ENCODE data around the gene PLTP. TPM values are rescaled to one million over a fixed set of nuclear protein-coding genes. Genes with fewer than 3 reads are reported as not detected.

Gene PLTP
- total RNA-seq, 4 donors from 2014 or later: 31.2 to 221 (median 113) TPM

DNA sequence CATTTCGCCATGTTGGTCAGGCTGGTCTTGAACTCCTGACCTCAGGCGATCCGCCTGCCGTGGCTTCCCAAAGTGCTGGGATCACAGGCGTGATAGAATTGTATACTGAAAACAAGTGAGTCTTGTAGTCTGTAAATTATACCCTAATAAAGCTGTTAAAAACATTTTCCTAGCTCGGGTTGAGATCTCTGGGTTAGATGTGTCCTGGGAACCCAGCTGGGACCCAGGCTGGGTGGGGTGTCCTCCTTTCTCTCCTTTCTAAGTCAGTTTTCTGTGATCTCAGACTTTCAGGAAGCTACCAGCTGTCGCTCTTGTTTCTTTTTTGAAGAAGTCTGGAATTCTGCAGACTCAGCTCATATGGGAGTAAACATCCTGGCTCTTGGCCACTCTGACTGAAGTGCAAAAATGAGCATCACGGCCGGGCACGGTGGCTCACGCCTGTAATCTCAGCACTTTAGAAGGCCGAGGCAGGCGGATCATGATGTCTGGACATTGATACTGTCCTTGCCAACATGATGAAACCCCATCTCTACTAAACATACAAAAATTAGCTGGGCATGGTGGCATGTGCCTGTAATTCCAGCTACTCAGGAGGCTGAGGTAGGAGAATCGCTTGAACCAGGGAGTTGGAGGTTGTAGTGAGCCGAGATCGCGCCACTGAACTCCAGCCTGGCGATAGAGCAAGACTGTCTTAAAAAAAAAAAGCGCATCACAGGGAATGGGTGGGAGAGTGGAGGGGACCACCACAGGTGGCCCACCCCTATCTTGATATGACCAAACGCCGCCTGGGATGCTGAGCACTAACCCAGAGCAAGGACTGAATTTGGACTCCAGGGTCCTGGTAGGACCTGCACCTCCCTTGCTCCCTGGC, 12.7 kb upstream of the PLTP start:
- TF ChIP-seq POLR2A (IDR thresholded peaks at IDR 0.05): no peak
- TF ChIP-seq, protein P1, sequence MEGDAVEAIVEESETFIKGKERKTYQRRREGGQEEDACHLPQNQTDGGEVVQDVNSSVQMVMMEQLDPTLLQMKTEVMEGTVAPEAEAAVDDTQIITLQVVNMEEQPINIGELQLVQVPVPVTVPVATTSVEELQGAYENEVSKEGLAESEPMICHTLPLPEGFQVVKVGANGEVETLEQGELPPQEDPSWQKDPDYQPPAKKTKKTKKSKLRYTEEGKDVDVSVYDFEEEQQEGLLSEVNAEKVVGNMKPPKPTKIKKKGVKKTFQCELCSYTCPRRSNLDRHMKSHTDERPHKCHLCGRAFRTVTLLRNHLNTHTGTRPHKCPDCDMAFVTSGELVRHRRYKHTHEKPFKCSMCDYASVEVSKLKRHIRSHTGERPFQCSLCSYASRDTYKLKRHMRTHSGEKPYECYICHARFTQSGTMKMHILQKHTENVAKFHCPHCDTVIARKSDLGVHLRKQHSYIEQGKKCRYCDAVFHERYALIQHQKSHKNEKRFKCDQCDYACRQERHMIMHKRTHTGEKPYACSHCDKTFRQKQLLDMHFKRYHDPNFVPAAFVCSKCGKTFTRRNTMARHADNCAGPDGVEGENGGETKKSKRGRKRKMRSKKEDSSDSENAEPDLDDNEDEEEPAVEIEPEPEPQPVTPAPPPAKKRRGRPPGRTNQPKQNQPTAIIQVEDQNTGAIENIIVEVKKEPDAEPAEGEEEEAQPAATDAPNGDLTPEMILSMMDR (IDR thresholded peaks at IDR 0.05): no peak
- H3K9me3 ChIP-seq: no peaks in the 10 kb centered on the region
- no peaks in the 10 kb centered on the region for H3K27me3 ChIP-seq
- peaks cover 0 to 10% of the 10 kb centered on the region in 2 donors for H3K4me1 ChIP-seq
- H3K36me3 ChIP-seq: no peaks in the 10 kb centered on the region
- H3K27ac ChIP-seq: peak overlapping the region; percentile 78 to 94
- DNase-seq: peak; percentile 62 to 77
- H3K4me3 ChIP-seq: peak overlapping the region in 1 of 2 donors; percentile 4
- intact Hi-C loops (cut with DNase I; ENCODE audit: low total_unique reads): no loop called here

DNA sequence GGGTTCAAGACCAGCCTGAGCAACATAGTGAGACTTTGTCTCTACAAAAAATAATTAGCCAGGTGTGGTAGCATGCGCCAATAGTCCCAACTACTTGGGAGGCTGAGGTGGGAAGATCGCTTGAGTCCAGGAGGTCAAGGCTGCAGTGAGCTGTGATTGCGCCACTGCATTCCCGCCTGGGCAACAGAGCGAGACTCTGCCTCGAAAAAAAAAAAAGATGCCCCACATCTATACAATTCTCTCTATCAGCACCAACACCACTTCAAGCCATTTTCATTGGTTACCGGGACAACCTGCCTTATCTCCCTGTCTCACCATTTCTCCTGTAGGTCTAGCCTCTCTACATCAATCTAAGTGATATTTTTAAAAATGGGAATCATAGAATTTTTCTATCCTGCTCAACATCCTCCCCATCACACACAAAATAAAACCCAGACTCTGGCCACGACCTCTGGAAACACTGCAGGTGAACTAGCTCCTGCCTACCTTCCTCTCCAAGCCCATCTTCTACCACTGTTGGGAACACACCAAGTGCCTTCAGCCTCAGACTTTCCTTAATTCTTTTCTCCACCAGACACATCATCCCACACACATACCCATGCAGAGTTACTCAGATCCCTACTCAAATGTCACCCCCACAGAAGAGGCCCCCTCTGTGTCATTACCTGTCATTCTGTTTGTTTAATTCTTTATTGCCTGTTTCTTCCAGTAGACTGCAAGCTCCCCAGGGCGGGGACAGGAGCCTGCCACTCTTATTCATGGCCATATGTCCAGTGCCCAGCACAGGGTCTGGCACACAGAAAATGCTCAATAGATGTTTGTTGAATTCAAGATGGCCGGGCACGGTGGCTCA, 9.6 kb upstream of the PLTP start:
- no peak for DNase-seq
- no peak for TF ChIP-seq POLR2A (IDR thresholded peaks at IDR 0.05)
- TF ChIP-seq, protein P1 (IDR thresholded peaks at IDR 0.05): no peak
- Histone ChIP-seq H3K9me3 (no peaks in the 10 kb centered on the region), H3K4me1 (peaks cover 0 to 17% of the 10 kb centered on the region in 2 donors), H3K36me3 (no peaks in the 10 kb centered on the region), H3K27me3 (no peaks in the 10 kb centered on the region), H3K27ac (peak overlapping the region; percentile 76 to 82), H3K4me3 (no peak overlapping the region)
- intact Hi-C loops (cut with DNase I; ENCODE audit: low total_unique reads): no loop called here

DNA sequence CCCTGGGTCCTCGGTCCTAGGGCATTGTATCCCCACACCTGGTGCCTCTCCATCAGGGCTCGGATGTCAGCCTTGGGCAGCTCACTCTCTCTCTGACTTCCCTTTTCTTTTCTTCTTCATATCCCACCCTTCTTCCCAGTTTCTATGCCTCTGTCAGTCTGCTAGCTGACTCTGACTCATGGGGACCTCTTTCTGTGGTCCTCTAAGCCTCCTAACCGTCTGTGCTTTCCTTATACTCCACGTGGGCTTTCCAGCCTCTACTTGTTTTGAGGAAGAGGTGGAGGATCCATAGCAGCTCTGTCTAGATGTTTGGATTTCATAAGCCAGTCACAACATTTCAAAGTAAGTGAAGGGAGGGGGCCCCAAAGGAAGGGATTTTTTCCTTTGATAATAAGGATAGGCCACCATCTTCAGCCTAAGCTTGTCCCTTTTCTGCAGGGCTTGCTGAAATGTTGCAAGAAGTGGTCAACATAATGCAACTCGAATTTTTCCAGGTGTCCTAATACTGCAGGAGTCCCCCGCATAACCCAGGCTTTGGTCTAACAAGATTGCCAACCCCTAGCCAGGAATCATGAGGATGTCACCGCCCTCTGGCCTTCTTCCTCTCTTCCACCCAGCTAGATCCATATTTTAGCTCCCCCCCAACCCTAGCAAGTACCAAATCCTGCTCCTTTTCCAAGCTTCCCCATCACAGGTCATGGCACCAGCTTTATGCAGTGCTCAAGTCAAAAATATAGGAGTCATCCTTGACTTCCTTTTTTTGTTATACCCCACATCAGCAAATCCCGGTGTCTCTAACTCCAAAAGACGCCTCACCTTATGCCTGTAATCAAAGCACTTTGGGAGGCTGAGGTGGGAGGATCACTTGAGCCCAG, 8.7 kb upstream of the PLTP start:
- H3K9me3 ChIP-seq: no peaks in the 10 kb centered on the region
- peak overlapping the region; percentile 76 to 82 for H3K27ac ChIP-seq
- H3K4me3 ChIP-seq: no peak overlapping the region
- intact Hi-C loops (cut with DNase I; ENCODE audit: low total_unique reads): no loop called here
- no peak for DNase-seq
- H3K27me3 ChIP-seq: no peaks in the 10 kb centered on the region
- no peaks in the 10 kb centered on the region for H3K36me3 ChIP-seq
- peaks cover 0 to 17% of the 10 kb centered on the region in 2 donors for H3K4me1 ChIP-seq
- TF ChIP-seq POLR2A (IDR thresholded peaks at IDR 0.05): no peak
- TF ChIP-seq, protein P1 (IDR thresholded peaks at IDR 0.05): no peak

- Histone ChIP-seq H3K4me3 (no peak overlapping the region), H3K9me3 (no peaks in the 10 kb centered on the region), H3K27ac (peak overlapping the region; percentile 76 to 82), H3K4me1 (peaks cover 0 to 17% of the 10 kb centered on the region in 2 donors), H3K36me3 (no peaks in the 10 kb centered on the region), H3K27me3 (no peaks in the 10 kb centered on the region)
- TF ChIP-seq, protein P1 (IDR thresholded peaks at IDR 0.05): no peak
- no peak for TF ChIP-seq POLR2A (IDR thresholded peaks at IDR 0.05)
- intact Hi-C loops (cut with DNase I; ENCODE audit: low total_unique reads): no loop called here
- DNase-seq: peak; percentile 72 to 84
Measured at GRCh38 chr20:45919542-45920399, 7.8 kb upstream of the PLTP start.
